OCI-LY3 (cell line): Measurements from ENCODE around the gene SMG7.

Experiments used
- EZH2phosphoT487 ChIP-seq: fragments of 200-600 bp; shearing (Covaris generic); IDR thresholded peaks from 2 replicates; pipeline ENCODE4 v1.6.1; 2018; ENCODE audit warnings: antibody characterized with exemption, mixed run types, low read depth
- TF ChIP-seq, protein P1 (sequence below): fragments of 200-600, 300-600 bp; sonication (generic); IDR thresholded peaks from 2 replicates; pipeline ENCODE4 v1.5.1; 2014; ENCODE audit warnings: antibody characterized with exemption, low read length, low read depth

DNA sequence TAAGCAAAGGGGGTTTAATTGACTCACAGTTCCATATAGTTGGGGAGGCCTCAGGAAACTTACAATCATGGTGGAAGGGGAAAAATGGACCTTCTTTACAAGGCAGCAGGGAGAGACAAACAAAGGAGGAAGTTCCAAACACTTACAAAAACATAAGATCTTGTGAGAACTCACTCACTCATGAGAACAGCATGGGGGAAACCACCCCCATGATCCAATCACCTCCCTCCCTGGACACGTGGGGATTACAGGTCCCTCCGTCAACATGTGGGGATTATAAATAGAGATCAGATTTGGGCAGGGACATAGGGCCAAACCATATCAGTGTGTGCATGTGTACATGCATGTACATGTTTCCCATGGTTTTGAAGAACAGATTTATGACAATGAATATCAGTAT is 5.5 kb upstream of the SMG7 start:
- TF ChIP-seq, protein P1, sequence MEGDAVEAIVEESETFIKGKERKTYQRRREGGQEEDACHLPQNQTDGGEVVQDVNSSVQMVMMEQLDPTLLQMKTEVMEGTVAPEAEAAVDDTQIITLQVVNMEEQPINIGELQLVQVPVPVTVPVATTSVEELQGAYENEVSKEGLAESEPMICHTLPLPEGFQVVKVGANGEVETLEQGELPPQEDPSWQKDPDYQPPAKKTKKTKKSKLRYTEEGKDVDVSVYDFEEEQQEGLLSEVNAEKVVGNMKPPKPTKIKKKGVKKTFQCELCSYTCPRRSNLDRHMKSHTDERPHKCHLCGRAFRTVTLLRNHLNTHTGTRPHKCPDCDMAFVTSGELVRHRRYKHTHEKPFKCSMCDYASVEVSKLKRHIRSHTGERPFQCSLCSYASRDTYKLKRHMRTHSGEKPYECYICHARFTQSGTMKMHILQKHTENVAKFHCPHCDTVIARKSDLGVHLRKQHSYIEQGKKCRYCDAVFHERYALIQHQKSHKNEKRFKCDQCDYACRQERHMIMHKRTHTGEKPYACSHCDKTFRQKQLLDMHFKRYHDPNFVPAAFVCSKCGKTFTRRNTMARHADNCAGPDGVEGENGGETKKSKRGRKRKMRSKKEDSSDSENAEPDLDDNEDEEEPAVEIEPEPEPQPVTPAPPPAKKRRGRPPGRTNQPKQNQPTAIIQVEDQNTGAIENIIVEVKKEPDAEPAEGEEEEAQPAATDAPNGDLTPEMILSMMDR: no peak
- TF ChIP-seq EZH2phosphoT487: no peak
